ENCODE results near the gene TCEANC.

TCEANC gene

DNA sequence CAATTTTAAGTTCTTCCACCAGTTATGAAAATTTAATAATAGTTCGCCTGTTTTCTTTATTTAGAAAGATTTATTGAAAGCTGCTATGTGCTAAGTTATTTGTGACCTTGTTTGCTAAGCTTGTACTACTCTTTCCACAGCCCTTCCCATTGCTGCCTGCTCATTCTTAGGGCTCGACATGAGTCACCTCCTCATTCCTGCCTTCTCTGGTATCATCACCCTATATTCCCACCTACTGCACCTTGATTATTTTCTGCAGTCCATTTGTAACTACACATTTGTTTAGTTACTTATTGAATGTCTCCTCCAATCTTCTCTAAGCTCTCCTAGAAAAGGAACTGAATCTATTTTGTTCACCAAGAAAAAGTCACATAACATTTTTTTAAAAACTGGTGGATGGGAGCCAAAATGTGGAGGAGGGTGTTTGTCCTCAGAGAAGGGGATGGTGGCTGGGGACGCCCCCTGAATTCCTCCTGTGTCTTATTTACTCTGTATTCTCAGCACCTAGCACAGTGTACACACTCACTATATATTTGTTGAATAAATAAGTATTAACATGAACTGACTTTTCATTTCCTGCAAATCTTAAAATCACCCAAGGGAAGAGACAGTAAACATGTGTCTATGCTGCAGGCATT is 32.3 kb downstream of the TCEANC start:
- no peaks in the 10 kb centered on the region for H3K36me3 ChIP-seq (ENCODE audit: control insufficient read depth, insufficient read depth, low read length)
- H3K4me3 ChIP-seq (ENCODE audit: low read length), result no peak overlapping the region
- H3K27me3 ChIP-seq (ENCODE audit: control insufficient read depth, insufficient read depth, low read length), result no peaks in the 10 kb centered on the region
- no peaks in the 10 kb centered on the region for H3K4me1 ChIP-seq (ENCODE audit: control insufficient read depth, insufficient read depth, low read length)
- H3K9ac ChIP-seq (ENCODE audit: low read length), result no peak overlapping the region
- no peaks in the 10 kb centered on the region for H3K9me3 ChIP-seq (ENCODE audit: control insufficient read depth, low read length)

DNA sequence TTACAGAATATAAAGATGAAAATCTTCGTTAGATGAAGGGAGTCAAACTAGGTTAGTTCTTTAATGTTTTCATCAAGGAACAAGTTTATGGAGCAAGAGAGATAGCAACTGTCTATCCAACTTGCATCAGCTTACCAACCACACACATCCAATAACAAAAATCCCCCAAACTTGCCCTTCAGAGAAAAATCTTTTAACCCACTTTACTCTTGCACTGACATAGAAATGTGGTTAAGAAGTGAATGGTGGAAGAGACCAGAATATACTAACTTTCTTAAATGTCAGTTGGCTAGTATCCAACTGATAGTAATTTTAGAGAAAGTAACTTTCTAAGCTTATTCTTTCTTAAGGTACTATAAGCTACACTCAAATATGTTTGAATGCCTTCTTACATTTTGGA is 34.3 kb downstream of the TCEANC start:
- Histone ChIP-seq H3K4me3 (ENCODE audit: low read length) (no peak overlapping the region), H3K36me3 (ENCODE audit: control insufficient read depth, insufficient read depth, low read length) (no peaks in the 10 kb centered on the region), H3K27me3 (ENCODE audit: control insufficient read depth, insufficient read depth, low read length) (no peaks in the 10 kb centered on the region), H3K4me1 (ENCODE audit: control insufficient read depth, insufficient read depth, low read length) (peaks cover 3% of the 10 kb centered on the region), H3K9me3 (ENCODE audit: control insufficient read depth, low read length) (no peaks in the 10 kb centered on the region), H3K9ac (ENCODE audit: low read length) (no peak overlapping the region)

- no peaks in the 10 kb centered on the region for H3K27me3 ChIP-seq (ENCODE audit: control insufficient read depth, insufficient read depth, low read length)
- H3K4me3 ChIP-seq (ENCODE audit: low read length), result peak overlapping the region; percentile 56
- no peaks in the 10 kb centered on the region for H3K36me3 ChIP-seq (ENCODE audit: control insufficient read depth, insufficient read depth, low read length)
- H3K4me1 ChIP-seq (ENCODE audit: control insufficient read depth, insufficient read depth, low read length), result peaks cover 14% of the 10 kb centered on the region
- H3K9me3 ChIP-seq (ENCODE audit: control insufficient read depth, low read length), result no peaks in the 10 kb centered on the region
- H3K9ac ChIP-seq (ENCODE audit: low read length), result peak overlapping the region; percentile 91
Measured at GRCh38 chrX:13688384-13688957, 35.5 kb downstream of the TCEANC start.

DNA sequence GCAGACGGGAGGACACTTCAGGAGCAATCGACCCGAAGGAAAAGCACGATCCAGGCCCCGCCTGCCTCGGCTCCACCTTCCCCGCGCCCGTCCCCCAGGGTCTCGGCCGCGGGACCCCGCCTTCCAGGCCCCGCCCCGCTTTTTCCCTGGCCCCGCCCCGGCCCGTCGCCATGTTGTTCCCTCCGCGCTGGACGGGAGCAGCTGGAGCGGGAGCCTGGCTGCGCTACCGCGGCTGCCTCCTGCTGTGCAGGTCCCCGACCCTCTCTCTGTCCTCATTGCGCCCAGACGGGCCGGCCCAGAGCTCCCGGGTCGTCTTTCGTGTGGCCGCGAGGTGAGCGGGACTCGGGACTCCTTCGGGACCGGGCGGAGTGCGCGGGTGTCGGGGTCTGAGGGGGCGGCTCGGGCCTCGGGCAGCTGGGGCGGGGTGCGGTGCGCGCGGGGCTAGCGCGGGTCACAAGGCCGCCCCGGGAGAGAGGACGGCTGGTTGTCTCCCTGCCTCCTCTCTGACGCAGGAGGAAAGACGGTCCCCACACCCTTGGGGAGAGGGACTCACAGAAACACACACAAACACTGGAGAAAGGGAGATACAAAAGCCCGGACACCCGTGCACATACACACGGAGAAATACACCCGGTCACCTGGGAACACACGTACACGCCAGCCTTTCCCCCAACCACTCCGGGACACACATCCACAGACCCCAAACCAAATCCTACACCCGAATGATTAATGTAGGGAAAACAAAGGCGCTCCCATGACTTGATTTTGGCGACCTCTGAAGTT is 36.2 kb downstream of the TCEANC start, which contains the start of gene RAB9A:
Gene RAB9A (plus strand): TSS at position 171 of the 783 bp plus-strand sequence. CDS start 19,619 bp downstream, outside the sequence.
- H3K4me1 ChIP-seq (ENCODE audit: control insufficient read depth, insufficient read depth, low read length), result peaks cover 18% of the 10 kb centered on the region

GRCh38 chrX:13689741-13690211 is 36.8 kb downstream of the TCEANC start:
- Histone ChIP-seq H3K36me3 (ENCODE audit: control insufficient read depth, insufficient read depth, low read length) (no peaks in the 10 kb centered on the region), H3K27me3 (ENCODE audit: control insufficient read depth, insufficient read depth, low read length) (no peaks in the 10 kb centered on the region), H3K4me3 (ENCODE audit: low read length) (peak overlapping the region; percentile 56), H3K4me1 (ENCODE audit: control insufficient read depth, insufficient read depth, low read length) (peaks cover 25% of the 10 kb centered on the region), H3K9ac (ENCODE audit: low read length) (peak overlapping the region; percentile 91), H3K9me3 (ENCODE audit: control insufficient read depth, low read length) (no peaks in the 10 kb centered on the region)

More for the DNA sequence above, 36.2 kb downstream of the TCEANC start, which contains the start of gene RAB9A:
- no peaks in the 10 kb centered on the region for H3K36me3 ChIP-seq (ENCODE audit: control insufficient read depth, insufficient read depth, low read length)
- no peaks in the 10 kb centered on the region for H3K27me3 ChIP-seq (ENCODE audit: control insufficient read depth, insufficient read depth, low read length)
- H3K9me3 ChIP-seq (ENCODE audit: control insufficient read depth, low read length), result no peaks in the 10 kb centered on the region
- peak within 1 kb of the TSS; percentile 91 for H3K9ac ChIP-seq (ENCODE audit: low read length)
- H3K4me3 ChIP-seq (ENCODE audit: low read length), result peak within 1 kb of the TSS; percentile 56

DNA sequence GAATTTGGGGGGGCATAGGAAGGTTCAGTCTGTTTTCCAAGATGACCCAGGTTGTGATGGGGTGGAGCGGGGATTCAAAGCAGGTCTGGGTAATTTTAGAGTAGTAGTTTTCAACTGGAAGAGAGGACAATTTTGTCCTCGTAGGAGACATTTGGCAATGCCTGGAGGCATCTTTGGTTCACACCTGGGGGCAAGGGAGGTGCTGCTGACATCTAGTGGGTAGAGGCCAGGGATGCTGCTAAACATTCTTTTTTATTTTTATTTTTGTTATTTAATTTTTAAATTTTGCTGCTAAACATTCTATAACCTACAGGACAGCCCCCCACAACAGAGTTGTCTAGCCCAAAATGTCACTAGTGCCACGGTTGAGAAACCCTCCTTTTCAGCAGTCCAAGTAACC is 37.9 kb downstream of the TCEANC start:
- no peaks in the 10 kb centered on the region for H3K9me3 ChIP-seq (ENCODE audit: control insufficient read depth, low read length)
- H3K9ac ChIP-seq (ENCODE audit: low read length), result no peak overlapping the region
- no peaks in the 10 kb centered on the region for H3K27me3 ChIP-seq (ENCODE audit: control insufficient read depth, insufficient read depth, low read length)
- H3K36me3 ChIP-seq (ENCODE audit: control insufficient read depth, insufficient read depth, low read length), result no peaks in the 10 kb centered on the region
- peaks cover 25% of the 10 kb centered on the region for H3K4me1 ChIP-seq (ENCODE audit: control insufficient read depth, insufficient read depth, low read length)
- H3K4me3 ChIP-seq (ENCODE audit: low read length), result no peak overlapping the region

- no peaks in the 10 kb centered on the region for H3K27me3 ChIP-seq (ENCODE audit: control insufficient read depth, insufficient read depth, low read length)
- no peak overlapping the region for H3K9ac ChIP-seq (ENCODE audit: low read length)
- H3K4me3 ChIP-seq (ENCODE audit: low read length), result no peak overlapping the region
- no peaks in the 10 kb centered on the region for H3K36me3 ChIP-seq (ENCODE audit: control insufficient read depth, insufficient read depth, low read length)
- H3K9me3 ChIP-seq (ENCODE audit: control insufficient read depth, low read length), result no peaks in the 10 kb centered on the region
- peaks cover 25% of the 10 kb centered on the region for H3K4me1 ChIP-seq (ENCODE audit: control insufficient read depth, insufficient read depth, low read length)
Measured at GRCh38 chrX:13691841-13692371, 39.0 kb downstream of the TCEANC start.

DNA sequence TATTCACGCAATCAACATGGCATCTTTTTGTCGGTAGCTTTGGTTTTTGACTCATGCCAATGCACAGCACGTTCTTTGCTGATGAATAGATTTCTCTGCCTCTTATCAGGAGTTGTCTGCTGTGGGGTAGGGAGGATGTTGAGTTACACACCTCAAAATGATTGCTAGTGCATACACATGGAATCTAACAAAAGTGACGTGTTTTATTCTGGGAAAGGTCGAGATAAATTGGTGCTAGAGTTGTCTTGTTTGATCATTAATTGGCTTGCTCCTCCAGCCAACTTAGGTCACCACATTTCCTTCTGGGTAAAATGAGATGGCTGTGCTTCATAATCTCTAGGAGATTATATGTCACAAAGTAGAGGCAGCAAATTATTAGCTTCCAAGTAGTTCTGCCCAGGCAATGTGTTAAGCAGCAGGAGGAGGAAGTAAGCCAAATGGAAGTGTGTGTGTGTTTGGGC is 39.9 kb downstream of the TCEANC start:
- Histone ChIP-seq H3K9ac (ENCODE audit: low read length) (no peak overlapping the region), H3K4me1 (ENCODE audit: control insufficient read depth, insufficient read depth, low read length) (peaks cover 27% of the 10 kb centered on the region), H3K36me3 (ENCODE audit: control insufficient read depth, insufficient read depth, low read length) (no peaks in the 10 kb centered on the region), H3K9me3 (ENCODE audit: control insufficient read depth, low read length) (no peaks in the 10 kb centered on the region), H3K27me3 (ENCODE audit: control insufficient read depth, insufficient read depth, low read length) (no peaks in the 10 kb centered on the region), H3K4me3 (ENCODE audit: low read length) (no peak overlapping the region)

DNA sequence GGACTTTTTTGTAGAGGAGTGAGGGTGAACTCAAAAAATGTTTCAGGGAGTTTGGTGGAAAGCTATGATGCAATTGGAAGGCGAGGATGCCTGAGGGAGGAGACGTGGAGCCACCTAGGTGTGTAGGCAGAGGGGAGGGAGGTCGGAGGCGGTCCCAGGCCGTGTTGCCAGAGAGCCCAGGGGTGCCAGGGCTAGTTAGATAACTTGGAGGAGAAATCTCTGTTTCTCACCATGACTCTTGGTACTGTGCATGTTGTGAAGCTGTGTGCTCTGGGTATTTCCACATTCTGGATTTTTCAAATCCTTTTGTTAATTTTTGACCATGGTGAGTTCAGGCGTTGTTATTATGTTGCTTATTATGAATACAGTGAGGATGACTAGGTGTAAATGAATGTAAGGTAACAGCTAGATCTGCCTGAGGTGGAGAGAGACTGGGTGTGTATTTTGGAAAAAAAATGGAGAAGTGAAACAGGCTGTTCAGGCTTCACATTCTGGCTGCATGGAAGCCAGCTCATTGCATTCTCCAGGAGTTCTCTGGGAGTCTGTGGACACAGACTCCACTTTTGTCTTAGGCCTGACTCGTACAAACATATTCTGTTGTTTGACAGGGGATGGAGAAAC is 40.5 kb downstream of the TCEANC start:
- Histone ChIP-seq H3K36me3 (ENCODE audit: control insufficient read depth, insufficient read depth, low read length) (no peaks in the 10 kb centered on the region), H3K4me1 (ENCODE audit: control insufficient read depth, insufficient read depth, low read length) (peaks cover 33% of the 10 kb centered on the region), H3K9ac (ENCODE audit: low read length) (no peak overlapping the region), H3K27me3 (ENCODE audit: control insufficient read depth, insufficient read depth, low read length) (no peaks in the 10 kb centered on the region), H3K9me3 (ENCODE audit: control insufficient read depth, low read length) (no peaks in the 10 kb centered on the region), H3K4me3 (ENCODE audit: low read length) (no peak overlapping the region)

GRCh38 chrX:13694359-13694758 is 41.4 kb downstream of the TCEANC start:
- no peak overlapping the region for H3K4me3 ChIP-seq (ENCODE audit: low read length)
- peaks cover 38% of the 10 kb centered on the region for H3K4me1 ChIP-seq (ENCODE audit: control insufficient read depth, insufficient read depth, low read length)
- H3K9me3 ChIP-seq (ENCODE audit: control insufficient read depth, low read length), result no peaks in the 10 kb centered on the region
- no peaks in the 10 kb centered on the region for H3K36me3 ChIP-seq (ENCODE audit: control insufficient read depth, insufficient read depth, low read length)
- H3K27me3 ChIP-seq (ENCODE audit: control insufficient read depth, insufficient read depth, low read length), result no peaks in the 10 kb centered on the region
- H3K9ac ChIP-seq (ENCODE audit: low read length), result no peak overlapping the region

GRCh38 chrX:13694983-13695382 is 42.0 kb downstream of the TCEANC start:
- H3K9me3 ChIP-seq (ENCODE audit: control insufficient read depth, low read length), result no peaks in the 10 kb centered on the region
- peaks cover 40% of the 10 kb centered on the region for H3K4me1 ChIP-seq (ENCODE audit: control insufficient read depth, insufficient read depth, low read length)
- H3K9ac ChIP-seq (ENCODE audit: low read length), result no peak overlapping the region
- no peaks in the 10 kb centered on the region for H3K27me3 ChIP-seq (ENCODE audit: control insufficient read depth, insufficient read depth, low read length)
- no peak overlapping the region for H3K4me3 ChIP-seq (ENCODE audit: low read length)
- no peaks in the 10 kb centered on the region for H3K36me3 ChIP-seq (ENCODE audit: control insufficient read depth, insufficient read depth, low read length)

Data from mucosa of stomach (tissue), 1 donor.